Measurements from ENCODE around the gene GRK2.

The GRK2 gene

GRCh38 chr11:67323526-67323925 lies 57.3 kb downstream of the GRK2 start:
- Histone ChIP-seq H3K36me3 (no peaks in the 10 kb centered on the region), H3K27me3 (peaks cover 4% of the 10 kb centered on the region)
- TF ChIP-seq CTCF (IDR thresholded peaks at IDR 0.05): no peak

GRCh38 chr11:67332081-67332691 lies 65.9 kb downstream of the GRK2 start:
- H3K36me3 ChIP-seq: no peaks in the 10 kb centered on the region
- no peak overlapping the region for H3K27ac ChIP-seq
- no peak for TF ChIP-seq CTCF (IDR thresholded peaks at IDR 0.05)
- no peaks in the 10 kb centered on the region for H3K4me1 ChIP-seq (ENCODE audit: control insufficient read depth in 1 of 2, insufficient read depth in 1 of 2, low read depth in 1 of 2, low read length in 1 of 2)
- H3K4me3 ChIP-seq (ENCODE audit: low read depth in 1 of 2, low read length in 1 of 2): no peak overlapping the region
- no peaks in the 10 kb centered on the region for H3K9me3 ChIP-seq
- no peaks in the 10 kb centered on the region for H3K27me3 ChIP-seq

More at GRCh38 chr11:67323526-67323925, 57.3 kb downstream of the GRK2 start:
- Histone ChIP-seq H3K9me3 (no peaks in the 10 kb centered on the region), H3K4me1 (ENCODE audit: control insufficient read depth in 1 of 2, insufficient read depth in 1 of 2, low read depth in 1 of 2, low read length in 1 of 2) (peaks cover under 1% of the 10 kb centered on the region in 2 experiments), H3K4me3 (ENCODE audit: low read depth in 1 of 2, low read length in 1 of 2) (no peak overlapping the region), H3K27ac (no peak overlapping the region)
